GM21360 (cell line): ENCODE data around the gene ALDH3B2.
"Not testable (repeated sequence)": the region's sequence is repeated elsewhere in the genome, so short reads cannot be mapped to it uniquely, and the experiment has no call there.

Experiments
- ATAC-seq: cut with Tn5 transposase; IDR thresholded peaks from one replicate; pipeline ENCODE4 v1.9.1; 2021; ENCODE audit warnings: mild to moderate bottlenecking, moderate library complexity; ENCODE audit not compliant: unreplicated experiment

The ALDH3B2 gene

DNA sequence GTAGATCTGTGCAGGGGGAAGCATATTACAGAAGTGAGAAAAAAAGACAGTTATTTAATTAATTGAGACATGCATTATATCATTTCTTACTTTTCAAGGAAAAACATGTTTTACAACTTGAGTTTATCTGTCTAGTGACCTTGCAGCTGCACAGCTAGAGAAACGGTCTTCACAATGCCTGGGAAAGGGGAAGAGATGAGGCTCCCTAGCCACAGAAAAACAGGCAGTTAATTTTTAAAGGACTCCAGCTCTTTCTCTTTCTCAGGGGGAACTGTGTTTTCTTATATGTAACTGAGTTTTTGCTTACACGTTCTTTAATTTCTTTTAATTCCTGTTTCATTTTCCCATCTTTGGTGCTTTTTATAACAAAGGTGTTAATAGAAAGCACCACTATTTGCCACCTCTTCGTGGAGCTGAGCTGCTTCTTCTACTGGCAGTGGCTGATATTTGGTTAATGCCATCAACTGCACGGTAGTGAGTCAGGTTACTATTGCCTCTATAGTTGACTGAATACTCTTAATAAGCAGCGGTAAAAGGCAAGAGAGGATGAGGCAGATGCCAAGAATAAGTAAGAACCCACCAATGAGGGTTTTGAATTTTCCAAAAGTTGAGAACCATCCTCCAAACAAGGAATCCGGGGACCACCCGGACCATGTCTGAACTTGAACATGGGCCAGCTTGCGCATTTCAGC is 11.4 kb upstream of the ALDH3B2 start:
- not testable (repeated sequence) for ATAC-seq

DNA sequence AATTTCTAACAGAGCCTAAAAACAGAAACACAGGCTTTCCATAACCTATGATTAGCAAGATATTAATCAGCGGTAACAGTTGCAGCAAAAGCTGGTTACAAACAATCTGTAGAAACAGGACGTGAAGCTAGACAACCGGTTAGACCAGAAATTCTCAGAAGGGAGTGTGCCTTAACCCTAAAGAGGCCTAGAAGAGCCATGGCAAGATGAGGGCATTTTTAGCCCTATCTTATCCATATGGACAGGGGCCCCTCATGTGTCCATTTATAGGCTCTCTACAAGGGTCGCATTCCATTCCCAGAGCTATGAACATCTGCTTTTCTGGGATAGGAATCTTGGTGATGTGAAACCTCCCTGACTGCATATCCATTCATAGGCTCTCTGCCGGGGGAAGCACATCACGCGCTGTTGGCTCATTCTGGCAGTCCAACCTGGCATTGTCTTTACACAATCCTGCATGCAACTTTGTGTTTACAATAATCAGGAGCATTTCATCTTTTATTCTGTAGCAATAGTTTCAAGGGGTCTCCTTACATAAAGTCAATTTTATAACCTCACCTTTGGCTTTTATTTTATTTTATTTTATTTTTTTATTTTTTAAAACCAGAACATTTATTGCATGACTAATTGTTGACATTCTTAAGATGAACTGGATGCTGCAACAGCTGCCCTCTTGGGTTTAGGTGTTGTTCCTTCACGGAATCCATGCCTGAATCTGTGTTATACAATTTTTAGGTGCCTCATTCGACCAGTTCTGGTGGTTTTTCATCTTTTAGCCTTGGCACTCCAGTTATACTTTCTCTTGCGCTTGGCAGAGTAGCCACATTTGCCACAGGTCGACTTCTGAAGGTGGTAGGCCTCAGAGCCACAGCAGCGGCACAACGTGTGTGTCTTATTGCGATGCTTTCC is 8.0 kb upstream of the ALDH3B2 start:
- not testable (repeated sequence) for ATAC-seq

DNA sequence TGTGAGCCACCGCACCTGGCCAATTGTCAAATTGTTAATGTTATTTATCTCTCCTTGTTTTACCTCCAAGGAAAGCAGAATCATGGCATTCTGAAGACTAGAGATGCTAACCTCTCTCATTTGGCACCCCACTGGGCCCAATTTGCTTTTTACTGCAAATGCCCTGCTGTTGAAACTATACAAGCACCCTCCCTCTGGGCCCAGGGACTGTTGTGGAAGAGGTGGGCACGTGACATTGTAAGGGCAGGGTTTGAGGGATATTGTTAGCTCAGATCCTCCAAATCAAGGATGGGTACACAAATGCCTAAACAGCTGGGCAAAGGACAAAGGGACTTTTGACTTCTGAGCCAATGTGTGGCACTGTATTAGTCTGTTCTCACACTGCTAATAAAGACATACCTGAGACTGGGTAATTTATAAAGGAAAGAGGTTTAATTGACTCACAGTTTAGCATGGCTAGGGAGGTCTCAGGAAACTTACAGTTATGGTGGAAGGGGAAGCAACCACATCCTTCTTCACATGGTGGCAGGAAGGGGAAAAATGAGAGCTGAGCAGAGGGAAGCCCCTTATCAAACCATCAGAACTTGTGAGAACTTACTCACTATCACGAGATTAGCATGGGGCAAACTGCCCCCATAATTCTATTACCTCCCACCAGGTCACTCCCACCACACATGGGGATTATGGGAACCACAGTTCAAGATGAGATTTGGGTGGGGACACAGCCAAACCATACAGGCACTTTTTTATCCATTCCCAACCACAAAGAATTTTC is 6.5 kb upstream of the ALDH3B2 start:
- no peak for ATAC-seq

DNA sequence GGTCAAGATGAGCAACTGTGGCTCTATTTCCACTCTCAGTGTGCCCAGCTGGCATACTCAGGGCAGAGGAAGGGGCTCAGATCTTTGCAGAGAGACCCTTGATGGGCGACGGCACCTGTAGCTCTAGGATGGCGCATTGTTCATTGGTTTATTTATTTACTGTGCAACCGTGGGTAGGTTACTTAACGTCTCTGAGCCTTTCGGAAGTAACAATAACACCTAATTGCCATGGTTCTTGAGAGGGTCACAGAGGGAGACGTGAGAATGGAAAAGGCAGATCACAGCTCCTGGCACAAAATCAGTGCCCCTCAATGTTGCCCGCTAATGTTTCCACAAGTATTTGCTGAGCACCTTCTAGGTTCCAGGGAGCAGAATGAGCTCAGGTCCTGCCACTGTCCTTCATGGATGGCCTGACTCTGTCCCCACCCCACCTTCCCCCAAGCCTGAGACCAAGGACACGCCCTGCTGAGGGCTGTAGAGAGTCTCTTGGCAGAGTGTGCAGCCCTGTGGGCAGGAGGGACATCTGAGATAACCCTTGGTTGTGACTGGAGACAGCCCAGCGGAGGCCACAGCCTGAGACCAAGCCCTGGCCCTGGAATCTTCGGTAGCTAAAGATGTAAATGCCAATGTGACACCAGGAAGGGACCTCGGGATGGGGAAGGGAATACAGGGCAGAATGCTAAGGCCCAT is 780 bp upstream of the ALDH3B2 start:
- no peak for ATAC-seq

DNA sequence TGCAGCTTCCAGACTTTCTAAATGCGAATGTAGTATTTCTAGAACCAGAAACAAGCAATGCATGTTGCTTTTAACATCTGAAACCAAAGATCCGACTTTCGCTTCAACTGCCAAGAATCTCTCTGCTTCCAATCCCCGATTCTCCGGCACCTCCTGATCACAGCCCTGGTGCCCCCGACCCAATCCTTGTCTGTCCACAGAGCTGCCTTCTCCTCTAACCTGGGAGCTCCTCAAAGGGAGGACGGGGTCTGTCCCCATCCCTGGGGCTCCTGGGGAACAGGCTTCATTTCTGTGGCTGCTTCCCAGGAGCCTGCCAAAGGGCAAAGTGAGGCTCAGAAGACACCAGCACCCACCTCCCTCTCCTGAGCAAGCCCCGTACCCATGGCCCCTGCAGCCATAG is 521 bp downstream of the ALDH3B2 start:
- no peak for ATAC-seq

DNA sequence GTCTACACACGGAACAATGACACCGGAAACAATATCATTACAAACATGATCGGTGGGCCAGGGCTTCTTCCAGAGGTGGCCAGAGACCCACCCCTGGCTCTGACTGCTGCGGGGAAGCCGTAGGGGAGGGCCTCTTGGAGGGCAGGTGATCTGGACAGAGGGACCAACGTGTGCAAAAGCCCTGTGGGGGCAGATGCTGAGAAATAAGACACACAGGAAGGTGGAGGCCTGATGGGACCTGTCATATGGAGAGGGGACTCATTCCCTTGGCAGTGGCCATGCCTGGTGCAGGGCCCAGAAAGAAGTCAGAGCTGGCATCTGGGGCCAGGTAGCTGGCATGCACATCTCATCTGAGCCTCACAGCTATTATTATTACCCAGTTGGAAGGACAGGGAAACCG is 1.1 kb downstream of the ALDH3B2 start:
- ATAC-seq, result no peak

DNA sequence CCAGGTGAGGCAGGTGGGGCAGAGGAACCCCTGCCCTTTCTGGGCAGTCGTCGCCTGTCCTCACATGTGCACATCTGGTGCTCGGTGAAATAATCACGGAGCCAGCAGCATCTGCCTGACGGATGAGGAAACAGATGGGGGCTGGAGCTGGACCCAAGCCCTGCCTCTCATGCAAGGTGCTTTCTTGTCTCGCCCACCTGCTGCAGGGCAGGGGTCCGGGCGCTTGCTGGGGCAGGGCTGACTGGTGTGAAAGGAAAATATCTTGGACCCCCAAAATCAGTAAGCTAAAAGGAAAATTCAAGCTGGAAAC is 3.3 kb downstream of the ALDH3B2 start:
- no peak for ATAC-seq

DNA sequence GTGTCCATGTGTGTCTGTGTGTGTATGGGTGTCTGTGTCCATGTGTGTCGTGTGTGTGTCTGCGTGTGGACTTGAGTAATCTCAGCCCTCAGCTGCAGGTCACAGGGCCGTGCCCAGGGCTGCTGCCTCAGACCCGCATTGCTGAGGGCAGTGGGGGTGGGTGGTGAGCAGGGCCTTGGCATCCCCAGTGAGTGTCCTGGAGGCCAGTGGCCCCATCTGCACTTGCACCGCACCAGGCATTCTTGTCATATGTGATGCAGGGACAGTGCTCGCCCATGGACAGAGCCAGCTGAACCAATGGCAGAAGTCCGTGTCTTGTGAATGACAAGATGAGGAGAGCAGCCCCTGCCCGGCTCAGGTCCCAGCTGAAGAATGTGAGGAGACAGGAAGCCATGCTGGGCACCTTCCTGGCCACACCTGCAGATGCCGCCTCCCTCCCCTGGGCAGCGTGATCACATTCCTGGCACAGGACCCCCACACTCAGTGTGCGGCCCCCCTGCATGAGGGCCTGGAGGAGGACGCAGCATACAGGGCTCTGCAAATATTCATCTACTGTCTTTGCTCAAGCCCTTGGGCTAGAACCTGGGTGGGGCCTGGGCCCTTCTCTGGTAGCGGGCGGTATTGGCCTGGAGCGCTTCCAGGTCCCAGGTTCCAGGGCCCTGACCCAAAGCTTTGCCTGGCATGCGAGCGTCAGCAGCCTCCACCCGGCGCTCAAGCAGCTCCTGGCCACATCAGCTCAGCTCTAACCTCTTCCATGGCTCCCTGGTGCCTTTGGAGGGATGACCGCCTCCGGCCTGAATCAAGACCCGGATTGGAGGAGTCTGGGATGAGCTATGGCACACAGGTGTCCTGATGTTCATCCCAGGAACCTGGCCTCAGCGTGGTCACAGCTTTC is 3.9 kb downstream of the ALDH3B2 start:
- ATAC-seq, result no peak

DNA sequence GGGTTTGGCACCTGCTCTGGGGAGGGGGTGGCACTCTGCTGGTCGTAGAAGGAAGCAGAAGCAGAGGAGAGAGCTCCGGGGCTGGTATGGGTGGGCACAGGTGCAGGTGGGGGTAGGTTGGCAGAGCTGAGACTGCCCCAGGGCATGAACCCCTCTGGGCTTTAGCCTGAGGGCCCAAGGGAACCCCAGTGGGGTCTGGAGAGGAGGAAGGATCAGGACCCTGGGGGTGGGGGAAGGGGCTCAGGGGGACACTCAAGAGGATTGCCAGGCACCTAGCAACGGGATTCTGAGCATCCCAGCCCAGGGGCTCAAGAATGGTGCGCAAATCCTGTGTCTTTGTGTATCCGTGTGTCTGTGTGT is 6.3 kb downstream of the ALDH3B2 start:
- ATAC-seq, result no peak

DNA sequence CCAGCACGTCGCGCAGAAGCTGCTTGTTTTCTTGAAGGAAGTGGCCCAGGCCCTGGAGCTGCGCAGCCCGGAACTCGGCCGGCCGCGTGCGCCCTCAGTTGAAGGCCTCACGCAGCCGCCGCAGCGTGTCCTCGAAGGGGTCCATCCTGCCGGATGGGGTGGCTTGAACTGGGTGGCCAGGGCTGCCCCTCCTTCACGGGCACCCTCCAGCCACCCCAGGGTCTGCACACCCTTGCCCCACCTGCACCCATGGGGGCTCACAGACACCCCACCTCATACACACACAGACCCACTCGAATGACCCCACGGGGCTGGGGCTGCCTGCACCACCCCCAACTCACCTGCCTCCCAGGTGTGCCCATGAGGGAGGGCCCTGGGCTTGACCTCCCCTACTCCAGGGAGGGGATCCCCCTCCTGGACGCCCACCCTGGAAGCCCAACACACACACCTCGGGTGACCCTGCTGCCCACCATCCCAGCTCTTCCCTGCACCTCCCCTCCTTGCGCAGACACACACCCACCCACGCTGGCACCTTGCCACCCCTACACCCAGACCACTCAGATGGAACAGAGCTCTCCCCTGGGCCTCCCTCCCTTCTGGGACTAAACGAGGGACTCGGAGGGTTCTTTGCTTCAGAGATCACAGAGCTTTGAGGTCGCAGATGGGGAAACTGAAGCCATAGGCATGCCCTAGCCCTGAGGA is 6.8 kb downstream of the ALDH3B2 start:
- ATAC-seq, result no peak

DNA sequence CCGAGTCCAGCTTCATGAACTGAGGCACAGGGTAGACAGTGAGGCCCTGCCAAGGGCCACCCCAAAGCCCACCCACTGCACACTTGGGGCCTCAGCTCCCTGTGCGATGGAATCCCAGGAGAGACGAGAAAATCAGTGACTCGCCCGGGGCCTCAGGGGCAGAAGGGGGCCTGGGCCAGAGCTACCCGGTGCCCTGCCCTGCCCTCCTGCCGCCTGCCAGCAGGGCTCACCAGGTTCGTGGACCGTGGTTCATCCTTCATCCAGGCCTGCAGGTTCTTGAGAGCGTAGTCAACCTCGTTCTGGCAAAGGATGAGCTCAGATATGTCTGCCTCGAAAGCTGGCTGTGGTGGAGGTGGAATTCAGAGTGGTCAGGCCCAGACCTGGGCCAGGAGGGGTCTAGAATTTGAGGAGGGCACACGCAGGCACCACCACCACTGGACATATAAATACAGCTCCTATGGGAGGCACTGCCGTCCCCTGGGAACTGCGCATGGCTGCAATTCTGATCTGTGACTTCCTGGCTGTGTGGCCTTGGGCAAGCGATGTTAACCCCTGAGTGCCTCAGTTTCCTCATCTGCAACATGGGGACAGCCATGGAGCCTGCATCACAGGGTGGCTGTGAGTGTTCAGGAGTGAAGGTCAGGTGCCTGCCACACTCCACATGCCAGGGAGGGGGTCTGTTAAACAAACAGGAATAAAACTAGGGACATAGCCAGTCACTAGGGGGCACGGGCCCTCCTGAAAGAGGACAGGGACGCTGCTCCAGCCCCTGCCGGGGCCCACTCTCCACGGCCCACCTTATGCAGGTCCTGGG is 7.5 kb downstream of the ALDH3B2 start:
- no peak for ATAC-seq

DNA sequence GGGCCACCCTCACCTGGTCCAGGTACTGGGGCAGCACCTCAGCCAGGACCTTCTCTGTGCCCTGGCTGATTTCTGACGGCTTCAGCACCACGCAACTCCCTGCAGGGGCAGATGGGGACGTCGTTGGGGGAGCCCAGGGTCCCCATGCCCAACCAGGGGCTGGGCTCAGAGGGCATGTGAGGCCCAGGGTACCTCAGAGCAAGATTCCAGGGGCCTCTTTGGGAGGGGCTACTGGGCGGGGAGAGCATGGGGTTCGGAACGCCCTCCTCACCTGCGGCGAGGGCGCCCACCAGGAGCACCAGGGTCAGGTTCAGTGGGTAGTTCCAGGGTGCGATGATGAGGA is 8.1 kb downstream of the ALDH3B2 start:
- ATAC-seq, result no peak

DNA sequence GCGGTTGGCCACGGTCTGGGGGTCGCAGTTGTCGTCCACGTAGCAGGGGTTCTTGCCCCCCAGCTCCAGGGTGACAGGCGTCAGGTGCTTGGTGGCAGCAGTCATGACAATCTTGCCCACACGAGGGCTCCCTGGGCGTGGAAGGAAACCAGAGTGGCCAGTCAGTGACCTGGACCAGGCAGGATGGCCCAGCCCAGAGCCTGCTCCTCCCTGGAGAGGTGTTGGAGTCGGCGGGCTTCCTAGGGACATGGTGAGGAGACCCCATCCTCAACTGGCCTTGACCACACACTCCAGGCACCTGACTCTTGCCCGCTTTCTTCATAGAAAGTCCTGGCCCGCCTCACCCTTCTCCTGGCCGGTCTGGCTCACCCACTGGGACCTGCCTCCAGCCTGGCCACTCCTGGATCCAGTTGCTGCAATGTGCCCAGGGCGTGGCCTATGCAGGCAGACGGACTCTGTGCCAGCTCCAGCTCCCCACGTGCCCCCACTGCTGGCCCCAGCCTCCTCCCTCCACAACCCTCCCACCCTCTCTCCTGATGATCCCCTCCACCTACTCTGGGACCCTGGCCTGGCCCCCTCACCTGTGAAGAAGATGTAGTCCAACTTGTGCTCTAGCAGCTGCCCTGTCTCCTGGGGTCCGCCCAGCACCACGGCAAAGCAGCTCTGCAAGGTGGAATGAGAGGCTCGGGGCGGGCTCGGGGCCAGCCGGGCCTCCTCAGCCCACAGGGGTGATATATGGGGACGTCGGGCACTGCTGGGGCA is 8.7 kb downstream of the ALDH3B2 start:
- ATAC-seq, result no peak

DNA sequence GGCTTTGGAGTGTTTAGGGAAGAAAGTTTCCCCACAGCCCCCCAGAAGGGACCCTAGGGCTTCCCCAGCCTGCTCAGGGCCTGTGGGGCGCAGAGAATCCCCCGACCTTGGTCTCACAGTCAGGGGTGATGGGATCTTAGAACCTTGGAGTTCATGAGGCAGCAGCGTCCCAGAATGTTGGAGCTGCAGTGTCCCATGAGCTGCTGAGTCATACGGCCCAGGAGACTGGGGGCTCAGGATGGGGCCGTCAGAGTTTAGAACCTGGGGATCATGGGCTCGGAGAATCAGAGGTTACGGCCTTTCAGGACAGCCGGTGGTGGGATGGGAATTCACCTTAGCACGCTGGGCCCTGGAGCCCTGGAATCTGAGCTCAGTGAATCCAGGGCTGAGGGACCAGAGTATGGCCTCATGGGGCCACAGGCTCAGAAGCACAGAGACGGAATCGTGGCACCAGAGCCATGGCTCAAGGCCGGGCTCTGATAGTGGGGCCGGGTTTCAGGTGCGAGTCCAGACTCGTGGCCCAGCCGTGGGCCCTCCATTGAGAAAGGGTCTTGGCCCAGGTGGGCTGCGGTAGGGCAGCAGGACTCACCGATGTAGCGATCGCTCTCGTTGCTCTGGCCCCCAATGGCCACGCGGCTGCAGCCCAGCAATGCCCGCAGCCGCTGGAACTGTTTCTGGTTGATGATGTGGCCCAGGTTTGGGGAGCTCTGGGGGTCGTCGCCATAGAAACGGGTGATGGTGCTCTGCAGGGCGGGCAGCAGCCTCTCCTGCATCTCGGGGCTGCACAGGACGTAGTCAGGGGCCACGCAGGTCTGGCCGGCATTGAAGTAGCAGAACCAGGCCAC is 9.5 kb downstream of the ALDH3B2 start:
- no peak for ATAC-seq

DNA sequence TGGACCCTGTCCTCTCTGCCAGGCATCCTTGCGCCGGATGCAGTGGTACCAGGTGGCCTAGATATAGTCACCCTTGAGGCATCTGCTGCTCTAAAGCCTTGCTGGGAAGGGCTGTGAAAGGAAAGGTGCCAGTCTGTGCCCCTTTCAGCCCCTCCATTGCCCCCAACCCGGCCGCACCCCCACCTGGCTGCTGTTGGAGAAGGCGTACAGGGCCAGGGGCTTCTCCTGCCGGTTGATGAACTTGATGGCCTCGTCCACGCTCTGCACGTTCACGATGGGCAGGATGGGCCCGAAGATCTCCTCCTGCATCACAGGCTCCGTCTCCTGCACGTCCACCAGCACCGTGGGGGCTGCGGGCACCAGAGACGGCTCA is 10.2 kb downstream of the ALDH3B2 start:
- no peak for ATAC-seq

DNA sequence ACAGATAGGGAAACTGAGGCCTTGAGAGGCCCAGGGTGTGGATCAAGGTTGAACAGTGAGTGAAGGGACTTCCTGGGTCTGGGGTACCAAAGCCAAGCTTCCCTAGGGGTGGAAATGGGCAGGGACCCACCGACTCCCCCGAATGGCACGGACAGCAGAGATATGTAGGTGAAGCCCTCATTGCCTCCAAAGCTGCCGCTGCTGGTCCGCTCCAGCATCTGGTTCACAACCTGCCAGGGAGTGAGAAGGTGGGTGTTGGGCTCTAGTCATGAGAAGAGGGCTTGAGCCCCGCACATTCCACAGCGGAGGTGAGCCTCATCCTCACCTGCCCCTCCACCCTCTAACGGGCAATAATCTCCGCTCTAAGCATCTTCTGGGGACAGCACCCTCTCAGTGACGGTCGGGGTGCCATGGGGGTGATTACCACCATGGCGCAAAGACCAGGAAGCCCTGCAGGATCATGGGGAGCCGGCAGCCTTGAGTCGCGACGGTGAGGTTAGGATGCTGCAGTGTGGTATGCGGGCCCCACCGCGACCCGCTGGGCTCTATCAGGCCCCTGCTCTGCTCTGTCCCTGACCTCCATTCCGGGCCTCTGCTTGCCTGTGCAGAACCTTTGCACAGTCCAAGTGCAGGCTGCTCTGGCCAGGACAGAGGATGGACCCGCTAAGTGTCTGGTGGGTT is 10.8 kb downstream of the ALDH3B2 start:
- no peak for ATAC-seq
